ENCODE results near the gene PTBP1.
"Not testable (repeated sequence)": the region's sequence is repeated elsewhere in the genome, so short reads cannot be mapped to it uniquely, and the experiment has no call there.

The PTBP1 gene

GRCh38 chr19:811506-812048 is 14.3 kb downstream of the PTBP1 start:
- DNase-seq: no peak

- DNase-seq: no peak
Observed at GRCh38 chr19:812049-812746, 14.9 kb downstream of the PTBP1 start.

- DNase-seq: no peak
Observed at GRCh38 chr19:812747-813218, 15.5 kb downstream of the PTBP1 start.

GRCh38 chr19:813219-814151 is 16.2 kb downstream of the PTBP1 start:
- no peak for DNase-seq

- DNase-seq: no peak
Observed at GRCh38 chr19:814152-815078, 17.2 kb downstream of the PTBP1 start.

- no peak for DNase-seq
Observed at GRCh38 chr19:815079-815774, 18.0 kb downstream of the PTBP1 start.

- DNase-seq: no peak
Observed at GRCh38 chr19:815775-816499, 18.7 kb downstream of the PTBP1 start.

- no peak for DNase-seq
Observed at GRCh38 chr19:816500-816857, 19.2 kb downstream of the PTBP1 start.

GRCh38 chr19:820212-820611 is 23.0 kb downstream of the PTBP1 start:
- DNase-seq: not testable (repeated sequence)

- DNase-seq: no peak
Observed at GRCh38 chr19:821231-821824, 24.1 kb downstream of the PTBP1 start.

- no peak for DNase-seq
Observed at GRCh38 chr19:821825-822503, 24.7 kb downstream of the PTBP1 start, which contains the start of gene PLPPR3. Gene PLPPR3 (minus strand): TSS chr19:821955. CDS start chr19:821559, 396 bp downstream.

- DNase-seq: no peak
Observed at GRCh38 chr19:823565-824121, 26.4 kb downstream of the PTBP1 start.

- DNase-seq: no peak
Observed at GRCh38 chr19:824885-825284, 27.6 kb downstream of the PTBP1 start.

- no peak for DNase-seq
Observed at GRCh38 chr19:825897-826644, 28.8 kb downstream of the PTBP1 start.

GRCh38 chr19:827314-827709 is 30.1 kb downstream of the PTBP1 start:
- no peak for DNase-seq

GRCh38 chr19:827710-828321 is 30.6 kb downstream of the PTBP1 start, which contains the start of gene AZU1:
Gene AZU1 (plus strand): TSS chr19:827837. CDS start chr19:827847, 10 bp downstream.
- peak; percentile 82 for DNase-seq

- DNase-seq: no peak
Observed at GRCh38 chr19:829129-829758, 32.0 kb downstream of the PTBP1 start.
